Adrenal gland (tissue), 5 donors: ENCODE results near the gene RNPEP.

ENCODE experiments used
- POLR2A ChIP-seq, 2 donors: fragments of 450-650 bp; IDR thresholded peaks; one replicate each; pipeline ENCODE4 v1.6.1; 2017; ENCODE audit warnings: antibody characterized with exemption in 2 of 2, mild to moderate bottlenecking in 2 of 2, moderate library complexity in 1 of 2
- TF ChIP-seq, protein P1 (sequence below), 6 experiments: fragments of 450-650 bp in 4 of 6; fragments of 200-600 bp in 2 of 6; sonication (generic) in 1 of 6; IDR thresholded peaks; 1 replicate in 5 of 6; 2 replicates in 1 of 6; pipeline versions ENCODE4 v1.5.1 to v1.8.0; 2016 to 2021; ENCODE audit warnings: antibody characterized with exemption in 6 of 6, mild to moderate bottlenecking in 2 of 6, moderate library complexity in 1 of 6
- donor health status: DM: no; HTN: no; CAD: no.

DNA sequence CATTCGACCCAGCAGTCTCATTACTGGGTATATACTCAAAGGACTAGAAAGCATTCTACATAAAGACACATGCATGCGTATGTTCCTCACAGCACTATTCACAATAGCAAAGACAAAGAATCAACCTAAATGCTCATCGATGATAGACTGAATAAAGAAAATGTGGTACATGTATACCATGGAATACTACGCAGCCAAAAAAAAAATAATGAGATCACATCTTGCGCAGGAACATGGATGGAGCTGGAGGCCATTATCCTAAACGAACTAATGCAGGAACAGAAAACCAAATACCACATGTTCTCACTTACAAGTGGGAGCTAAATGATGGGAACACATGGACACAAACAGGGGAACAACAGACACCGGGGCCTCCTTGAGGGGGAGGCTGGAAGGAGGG lies 71.6 kb downstream of the RNPEP start:
- TF ChIP-seq, protein P1, sequence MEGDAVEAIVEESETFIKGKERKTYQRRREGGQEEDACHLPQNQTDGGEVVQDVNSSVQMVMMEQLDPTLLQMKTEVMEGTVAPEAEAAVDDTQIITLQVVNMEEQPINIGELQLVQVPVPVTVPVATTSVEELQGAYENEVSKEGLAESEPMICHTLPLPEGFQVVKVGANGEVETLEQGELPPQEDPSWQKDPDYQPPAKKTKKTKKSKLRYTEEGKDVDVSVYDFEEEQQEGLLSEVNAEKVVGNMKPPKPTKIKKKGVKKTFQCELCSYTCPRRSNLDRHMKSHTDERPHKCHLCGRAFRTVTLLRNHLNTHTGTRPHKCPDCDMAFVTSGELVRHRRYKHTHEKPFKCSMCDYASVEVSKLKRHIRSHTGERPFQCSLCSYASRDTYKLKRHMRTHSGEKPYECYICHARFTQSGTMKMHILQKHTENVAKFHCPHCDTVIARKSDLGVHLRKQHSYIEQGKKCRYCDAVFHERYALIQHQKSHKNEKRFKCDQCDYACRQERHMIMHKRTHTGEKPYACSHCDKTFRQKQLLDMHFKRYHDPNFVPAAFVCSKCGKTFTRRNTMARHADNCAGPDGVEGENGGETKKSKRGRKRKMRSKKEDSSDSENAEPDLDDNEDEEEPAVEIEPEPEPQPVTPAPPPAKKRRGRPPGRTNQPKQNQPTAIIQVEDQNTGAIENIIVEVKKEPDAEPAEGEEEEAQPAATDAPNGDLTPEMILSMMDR (IDR thresholded peaks at IDR 0.05): no peak
- TF ChIP-seq POLR2A (IDR thresholded peaks at IDR 0.05): no peak
